Epithelial cell of proximal tubule (primary cell): ENCODE data around the gene AFMID. TPM values are rescaled to one million over a fixed set of nuclear protein-coding genes. Genes with fewer than 3 reads are reported as not detected.

Experiments
- DNase-seq: peaks from one replicate; pipeline ENCODE4 v3.0.0-alpha.2; 2011; ENCODE audit warnings: low read depth
- H3K4me3 ChIP-seq: 2 replicates; pipeline ENCODE4 v1.5.1; 2011; ENCODE audit warnings: low read depth, mild to moderate bottlenecking, low read length
- CTCF ChIP-seq: conservative IDR thresholded peaks from 2 replicates; pipeline ENCODE4 v1.5.1; 2012; ENCODE audit warnings: low read depth, mild to moderate bottlenecking, low read length
- total RNA-seq: library from RNA; depleted of rRNA; stranded (reverse); fragments of >200 nt; gene quantifications from 2 replicates; pipeline ENCODE4 v1.2.3, GENCODE V29; 2015

Gene AFMID
- total RNA-seq, 1 donor from 2014 or later, result 47.2 TPM

GRCh38 chr17:78214016-78214705 is 27.0 kb downstream of the AFMID start, which contains the start of gene BIRC5:
BIRC5 (plus strand) TSS chr17:78214253; CDS start chr17:78214317, 64 bp downstream.
- TF ChIP-seq CTCF, result no peak
- H3K4me3 ChIP-seq, result peak within 1 kb of the TSS; percentile 82
- DNase-seq, result no peak

GRCh38 chr17:78214706-78215061 is 27.5 kb downstream of the AFMID start:
- TF ChIP-seq CTCF, result no peak
- peak overlapping the region; percentile 82 for H3K4me3 ChIP-seq
- no peak for DNase-seq

- TF ChIP-seq CTCF, result no peak
- no peak overlapping the region for H3K4me3 ChIP-seq
- DNase-seq, result no peak
These were observed 32.4 kb downstream of the AFMID start for GRCh38 chr17:78219396-78220150.

- H3K4me3 ChIP-seq, result no peak overlapping the region
- no peak for DNase-seq
- no peak for TF ChIP-seq CTCF
These were observed 35.9 kb downstream of the AFMID start for GRCh38 chr17:78223061-78223460.

- no peak for TF ChIP-seq CTCF
- H3K4me3 ChIP-seq, result no peak overlapping the region
- no peak for DNase-seq
These were observed 36.6 kb downstream of the AFMID start for GRCh38 chr17:78223765-78224164.

- no peak for TF ChIP-seq CTCF
- H3K4me3 ChIP-seq, result no peak overlapping the region
- no peak for DNase-seq
These were observed 37.3 kb downstream of the AFMID start for GRCh38 chr17:78224231-78225087.
